Breast epithelium (tissue), 4 donors: ENCODE data around the gene KCNQ2. TPM values are rescaled to one million over a fixed set of nuclear protein-coding genes. Genes with fewer than 3 reads are reported as not detected.

Experiments used
- DNase-seq, 2 donors: peaks; one replicate each; pipeline ENCODE4 v3.0.0-alpha.2; 2019; ENCODE audit warnings: low spot score in 2 of 2
- H3K27ac ChIP-seq, 2 donors: fragments of 200-600 bp; sonication (generic) in 1 of 2; one replicate each; pipeline ENCODE4 v1.5.1; 2016 to 2019; ENCODE audit warnings: mild to moderate bottlenecking in 1 of 2
- H3K27me3 ChIP-seq, 2 donors: fragments of 200-600 bp; sonication (generic) in 1 of 2; one replicate each; pipeline versions ENCODE4 v1.5.1 to v1.6.0; 2017 to 2019; ENCODE audit warnings: control low read depth in 1 of 2, mild to moderate bottlenecking in 1 of 2
- H3K36me3 ChIP-seq: fragments of 200-600 bp; one replicate; pipeline ENCODE4 v1.5.1; 2019
- H3K4me1 ChIP-seq, 2 donors: fragments of 200-600 bp; sonication (generic); one replicate each; pipeline ENCODE4 v1.5.1; 2016 to 2019; ENCODE audit warnings: control low read depth in 1 of 2
- H3K4me3 ChIP-seq, 3 donors: fragments of 200-600 bp; sonication (generic); 1 replicate in 2 of 3; 2 replicates in 1 of 3; pipeline ENCODE4 v1.5.1; 2016 to 2019; ENCODE audit warnings: mild to moderate bottlenecking in 3 of 3, moderate library complexity in 2 of 3
- H3K9me3 ChIP-seq, 2 donors: fragments of 200-600 bp; sonication (generic) in 1 of 2; one replicate each; pipeline ENCODE4 v1.5.1; 2016 to 2019; ENCODE audit warnings: control low read depth in 1 of 2
- CTCF ChIP-seq, 3 donors: fragments of 450-650 bp; IDR thresholded peaks; one replicate each; pipeline ENCODE4 v1.5.1; 2016 to 2017; ENCODE audit warnings: antibody characterized with exemption in 3 of 3, mild to moderate bottlenecking in 3 of 3, moderate library complexity in 3 of 3
- POLR2A ChIP-seq: fragments of 450-650 bp; IDR thresholded peaks from one replicate; pipeline ENCODE4 v1.6.1; 2016; ENCODE audit warnings: antibody characterized with exemption, mild to moderate bottlenecking, moderate library complexity
- POLR2AphosphoS5 ChIP-seq, 3 donors: sonication (generic); formaldehyde crosslinking; IDR thresholded peaks; one replicate each; pipeline ENCODE4 v1.6.1; 2017; ENCODE audit warnings: antibody characterized with exemption in 3 of 3
- intact Hi-C: fragments of 100-400 bp; cut with DNase I; formaldehyde crosslinking; loops from one replicate; pipeline ENCODE4 v1.15.1; 2023; ENCODE audit warnings: low total_unique reads
- total RNA-seq, 3 donors: library from RNA; depleted of rRNA; stranded (reverse); fragments of >200 nt; gene quantifications; one replicate each; pipeline ENCODE4 v1.1.0, GENCODE V29; 2016

The KCNQ2 gene
- total RNA-seq, 3 donors from 2014 or later: not detected

GRCh38 chr20:63416631-63417030 is 55.8 kb downstream of the KCNQ2 start:
- intact Hi-C loops: no loop called here
- no peak for DNase-seq
- H3K27me3 ChIP-seq: peaks cover 0 to 93% of the 10 kb centered on the region in 2 donors
- H3K4me1 ChIP-seq: no peaks in the 10 kb centered on the region
- TF ChIP-seq POLR2A (no peak), POLR2AphosphoS5 (IDR thresholded peaks at IDR 0.05) (no peak), CTCF (IDR thresholded peaks at IDR 0.05) (no peak)
- no peak overlapping the region for H3K4me3 ChIP-seq
- no peak overlapping the region for H3K27ac ChIP-seq
- H3K9me3 ChIP-seq: no peaks in the 10 kb centered on the region
- H3K36me3 ChIP-seq: no peaks in the 10 kb centered on the region

GRCh38 chr20:63415647-63416391 is 56.6 kb downstream of the KCNQ2 start:
- peaks cover 0 to 93% of the 10 kb centered on the region in 2 donors for H3K27me3 ChIP-seq
- no peak overlapping the region for H3K27ac ChIP-seq
- H3K4me3 ChIP-seq: no peak overlapping the region
- no peaks in the 10 kb centered on the region for H3K36me3 ChIP-seq
- H3K4me1 ChIP-seq: no peaks in the 10 kb centered on the region
- no peaks in the 10 kb centered on the region for H3K9me3 ChIP-seq
- intact Hi-C loops: no loop called here
- TF ChIP-seq CTCF (IDR thresholded peaks at IDR 0.05): no peak
- TF ChIP-seq POLR2A: no peak
- TF ChIP-seq POLR2AphosphoS5 (IDR thresholded peaks at IDR 0.05): no peak
- no peak for DNase-seq

DNA sequence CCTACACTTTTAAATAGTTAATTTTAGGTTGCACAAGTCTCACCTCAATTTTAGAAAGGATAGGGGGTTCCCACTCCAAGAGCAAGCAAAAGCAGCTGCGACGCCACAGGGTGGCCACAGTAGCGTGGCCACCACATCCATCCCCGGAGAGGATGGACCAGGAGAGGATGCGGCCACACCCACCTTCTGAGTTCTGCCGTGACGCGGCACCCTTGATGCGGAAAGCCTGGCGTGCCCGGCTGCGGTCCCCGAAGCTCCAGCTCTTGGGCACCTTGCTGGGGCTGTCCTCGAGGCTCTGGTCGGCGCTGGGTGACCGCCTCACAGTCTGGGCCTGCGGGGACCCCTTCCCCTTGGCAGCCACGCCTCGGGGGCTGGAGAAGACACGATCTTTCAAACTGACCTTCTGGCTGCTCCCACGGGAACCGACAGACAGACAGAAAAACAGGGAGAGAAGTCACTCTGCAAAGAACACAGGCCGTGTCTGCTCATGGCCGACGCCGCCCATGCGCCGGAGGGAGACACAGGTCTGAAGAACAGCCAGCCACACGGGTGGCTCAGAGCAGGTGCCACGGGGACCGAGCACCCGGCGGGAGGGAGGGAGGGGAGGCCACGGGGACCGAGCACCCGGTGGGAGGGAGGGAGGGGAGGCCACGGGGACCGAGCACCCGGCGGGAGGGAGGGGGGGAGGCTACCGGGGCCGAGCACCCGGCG is 57.6 kb downstream of the KCNQ2 start:
- no peaks in the 10 kb centered on the region for H3K4me1 ChIP-seq
- H3K36me3 ChIP-seq: no peaks in the 10 kb centered on the region
- H3K9me3 ChIP-seq: no peaks in the 10 kb centered on the region
- no peak for TF ChIP-seq CTCF (IDR thresholded peaks at IDR 0.05)
- TF ChIP-seq POLR2AphosphoS5 (IDR thresholded peaks at IDR 0.05): no peak
- TF ChIP-seq POLR2A: no peak
- H3K4me3 ChIP-seq: no peak overlapping the region
- no peak overlapping the region for H3K27ac ChIP-seq
- intact Hi-C loops: no loop called here
- peaks cover 0 to 91% of the 10 kb centered on the region in 2 donors for H3K27me3 ChIP-seq
- no peak for DNase-seq

GRCh38 chr20:63413963-63414684 is 58.3 kb downstream of the KCNQ2 start:
- H3K36me3 ChIP-seq: no peaks in the 10 kb centered on the region
- no peak overlapping the region for H3K27ac ChIP-seq
- H3K4me3 ChIP-seq: no peak overlapping the region
- TF ChIP-seq POLR2AphosphoS5 (IDR thresholded peaks at IDR 0.05): no peak
- TF ChIP-seq CTCF (IDR thresholded peaks at IDR 0.05): no peak
- TF ChIP-seq POLR2A: no peak
- intact Hi-C loops: no loop called here
- no peak for DNase-seq
- H3K27me3 ChIP-seq: peaks cover 0 to 84% of the 10 kb centered on the region in 2 donors
- H3K4me1 ChIP-seq: no peaks in the 10 kb centered on the region
- H3K9me3 ChIP-seq: no peaks in the 10 kb centered on the region
